Vagina (tissue), 2 donors: Measurements from ENCODE around the gene RAB22A. TPM values are rescaled to one million over a fixed set of nuclear protein-coding genes. Genes with fewer than 3 reads are reported as not detected.

Experiments
- DNase-seq, 2 donors: peaks; one replicate each; pipeline ENCODE4 v3.0.0-alpha.2; 2017; ENCODE audit errors: extremely low spot score in 2 of 2
- H3K27ac ChIP-seq: fragments of 200-600 bp; sonication (generic); one replicate; pipeline ENCODE4 v1.5.1; 2019
- H3K27me3 ChIP-seq: fragments of 200-600 bp; sonication (generic); one replicate; pipeline ENCODE4 v1.5.1; 2019
- H3K36me3 ChIP-seq, 2 donors: fragments of 200-600 bp; sonication (generic); one replicate each; pipeline ENCODE4 v1.5.1; 2017 to 2019
- H3K4me1 ChIP-seq: fragments of 200-600 bp; sonication (generic); one replicate; pipeline ENCODE4 v1.5.1; 2019
- H3K4me3 ChIP-seq, 2 donors: fragments of 200-600 bp; sonication (generic); 1 replicate in 1 of 2; 2 replicates in 1 of 2; pipeline ENCODE4 v1.5.1; 2016 to 2019
- H3K9me3 ChIP-seq: fragments of 200-600 bp; sonication (generic); one replicate; pipeline ENCODE4 v1.5.1; 2019
- POLR2A ChIP-seq, 2 donors: fragments of 450-650 bp; IDR thresholded peaks; one replicate each; pipeline ENCODE4 v1.6.1; 2017; ENCODE audit warnings: antibody characterized with exemption in 2 of 2, mild to moderate bottlenecking in 2 of 2, moderate library complexity in 2 of 2
- POLR2AphosphoS5 ChIP-seq, 2 donors: sonication (generic); formaldehyde crosslinking; IDR thresholded peaks; one replicate each; pipeline ENCODE4 v1.9.0; 2017; ENCODE audit warnings: antibody characterized with exemption in 2 of 2, mild to moderate bottlenecking in 2 of 2, low read depth in 1 of 2; ENCODE audit not compliant: insufficient read depth in 1 of 2
- intact Hi-C: fragments of 100-400 bp; cut with DNase I; formaldehyde crosslinking; loops from one replicate; pipeline ENCODE4 v1.15.1; 2023
- total RNA-seq: library from RNA; depleted of rRNA; stranded (reverse); fragments of >200 nt; gene quantifications from one replicate; pipeline ENCODE4 v1.2.3, GENCODE V29; 2016
- TF ChIP-seq, protein P1 (sequence below), 3 experiments: fragments of 450-650 bp in 2 of 3; fragments of 200-600 bp in 1 of 3; sonication (generic) in 1 of 3; IDR thresholded peaks; one replicate each; pipeline ENCODE4 v1.5.1; 2017 to 2019; ENCODE audit warnings: antibody characterized with exemption in 3 of 3, mild to moderate bottlenecking in 2 of 3, moderate library complexity in 2 of 3

The RAB22A gene
- total RNA-seq, 1 donor from 2014 or later = 15.2 TPM

DNA sequence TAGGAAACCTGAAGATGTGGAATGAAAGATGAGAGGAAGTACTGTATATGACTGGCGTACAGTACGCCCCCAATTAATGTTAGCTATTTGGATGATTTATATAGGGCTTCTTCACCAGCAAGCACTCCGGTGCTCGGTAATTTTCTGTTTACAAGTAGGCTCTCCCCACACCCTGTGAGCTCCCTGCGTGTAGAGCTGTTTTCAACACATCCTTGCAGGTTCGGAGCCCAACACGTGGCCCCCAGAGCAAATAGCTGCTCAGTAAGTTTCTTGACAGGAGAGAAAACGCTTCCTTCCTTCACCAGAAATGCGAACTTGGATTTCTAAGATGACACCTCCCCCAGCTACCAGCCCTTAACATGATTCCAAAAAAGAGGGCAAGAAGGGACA lies 1.2 kb upstream of the RAB22A start:
- Histone ChIP-seq H3K27ac (peak overlapping the region; percentile 87), H3K36me3 (peaks cover 0 to 6% of the 10 kb centered on the region in 2 donors), H3K27me3 (no peaks in the 10 kb centered on the region), H3K4me1 (peaks cover 40% of the 10 kb centered on the region), H3K4me3 (peak overlapping the region; percentile 89 to 98), H3K9me3 (no peaks in the 10 kb centered on the region)
- TF ChIP-seq POLR2A (IDR thresholded peaks at IDR 0.05) = no peak
- no peak for TF ChIP-seq POLR2AphosphoS5 (IDR thresholded peaks at IDR 0.05; ENCODE audit: insufficient read depth in 1 of 2, low read depth in 1 of 2)
- TF ChIP-seq, protein P1, sequence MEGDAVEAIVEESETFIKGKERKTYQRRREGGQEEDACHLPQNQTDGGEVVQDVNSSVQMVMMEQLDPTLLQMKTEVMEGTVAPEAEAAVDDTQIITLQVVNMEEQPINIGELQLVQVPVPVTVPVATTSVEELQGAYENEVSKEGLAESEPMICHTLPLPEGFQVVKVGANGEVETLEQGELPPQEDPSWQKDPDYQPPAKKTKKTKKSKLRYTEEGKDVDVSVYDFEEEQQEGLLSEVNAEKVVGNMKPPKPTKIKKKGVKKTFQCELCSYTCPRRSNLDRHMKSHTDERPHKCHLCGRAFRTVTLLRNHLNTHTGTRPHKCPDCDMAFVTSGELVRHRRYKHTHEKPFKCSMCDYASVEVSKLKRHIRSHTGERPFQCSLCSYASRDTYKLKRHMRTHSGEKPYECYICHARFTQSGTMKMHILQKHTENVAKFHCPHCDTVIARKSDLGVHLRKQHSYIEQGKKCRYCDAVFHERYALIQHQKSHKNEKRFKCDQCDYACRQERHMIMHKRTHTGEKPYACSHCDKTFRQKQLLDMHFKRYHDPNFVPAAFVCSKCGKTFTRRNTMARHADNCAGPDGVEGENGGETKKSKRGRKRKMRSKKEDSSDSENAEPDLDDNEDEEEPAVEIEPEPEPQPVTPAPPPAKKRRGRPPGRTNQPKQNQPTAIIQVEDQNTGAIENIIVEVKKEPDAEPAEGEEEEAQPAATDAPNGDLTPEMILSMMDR (IDR thresholded peaks at IDR 0.05) = no peak
- no peak for DNase-seq
- intact Hi-C loops = loop anchor here (10.0 kb wide), 1 partner anchor 63 kb away; no protein-coding TSS in a partner anchor

GRCh38 chr20:58308680-58309527 lies 611 bp upstream of the RAB22A start:
- Histone ChIP-seq H3K9me3 (no peaks in the 10 kb centered on the region), H3K36me3 (peaks cover 0 to 9% of the 10 kb centered on the region in 2 donors), H3K4me1 (peaks cover 40% of the 10 kb centered on the region), H3K27me3 (no peaks in the 10 kb centered on the region), H3K27ac (peak overlapping the region; percentile 87), H3K4me3 (peak overlapping the region; percentile 89 to 98)
- no peak for DNase-seq
- intact Hi-C loops = loop anchor here (10.0 kb wide), 1 partner anchor 64 kb away; no protein-coding TSS in a partner anchor
- TF ChIP-seq POLR2AphosphoS5 (IDR thresholded peaks at IDR 0.05; ENCODE audit: insufficient read depth in 1 of 2, low read depth in 1 of 2) = peak in 1 of 2 donors; percentile 68
- TF ChIP-seq, protein P1 (IDR thresholded peaks at IDR 0.05) = no peak

DNA sequence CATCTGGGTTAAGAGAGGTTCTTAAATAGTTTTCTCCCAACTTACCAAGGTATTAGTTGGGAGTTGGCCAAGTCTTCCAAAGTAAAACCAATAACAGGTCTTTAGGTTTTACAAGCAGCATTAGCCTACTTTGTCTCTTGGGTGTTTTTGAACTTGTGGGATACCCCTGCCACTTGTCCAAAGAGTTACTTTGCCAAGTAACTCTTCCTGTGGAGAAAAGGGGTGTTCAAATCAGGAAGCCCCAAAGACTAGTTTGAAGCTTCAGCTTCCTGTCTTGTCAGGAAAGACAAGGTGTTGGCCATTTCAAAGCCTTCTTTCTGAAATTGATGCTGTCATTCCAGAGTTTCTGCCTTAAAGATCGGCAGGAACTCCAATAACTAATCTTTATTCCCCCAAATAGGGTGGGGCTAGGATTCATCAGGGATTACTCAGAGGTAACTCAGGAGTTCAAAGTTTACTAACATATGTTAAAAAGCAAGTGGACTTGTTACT lies 822 bp downstream of the RAB22A start:
- no peak for DNase-seq
- Histone ChIP-seq H3K4me1 (peaks cover 40% of the 10 kb centered on the region), H3K27me3 (no peaks in the 10 kb centered on the region), H3K4me3 (peak overlapping the region; percentile 89 to 98), H3K9me3 (no peaks in the 10 kb centered on the region), H3K36me3 (peaks cover 0 to 14% of the 10 kb centered on the region in 2 donors), H3K27ac (peak overlapping the region; percentile 87)
- intact Hi-C loops = no loop called here
- TF ChIP-seq, protein P1 (IDR thresholded peaks at IDR 0.05) = no peak
- TF ChIP-seq POLR2A (IDR thresholded peaks at IDR 0.05) (no peak), POLR2AphosphoS5 (IDR thresholded peaks at IDR 0.05; ENCODE audit: insufficient read depth in 1 of 2, low read depth in 1 of 2) (peak in 1 of 2 donors; percentile 22)

DNA sequence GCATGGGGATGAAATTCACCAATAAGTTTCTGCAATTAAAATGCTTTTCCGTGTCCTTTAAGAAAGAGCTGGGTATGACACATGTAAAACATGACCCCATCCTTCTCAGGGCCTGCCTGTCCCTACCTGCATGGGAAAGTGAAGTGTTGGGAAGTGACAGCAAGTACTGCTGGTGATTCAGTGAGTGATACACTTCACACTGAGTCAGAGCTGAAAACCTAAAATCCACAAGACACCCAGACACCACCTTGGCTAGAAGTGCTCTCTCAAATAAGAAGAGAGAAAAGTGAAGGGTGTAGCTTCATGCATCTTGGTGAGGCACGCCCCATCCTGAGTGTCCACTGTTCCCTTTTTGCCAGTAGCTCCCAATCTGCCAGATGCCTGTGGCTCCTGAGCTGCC lies 3.3 kb downstream of the RAB22A start:
- Histone ChIP-seq H3K9me3 (no peaks in the 10 kb centered on the region), H3K27ac (no peak overlapping the region), H3K4me3 (no peak overlapping the region), H3K27me3 (no peaks in the 10 kb centered on the region), H3K36me3 (peaks cover 0 to 21% of the 10 kb centered on the region in 2 donors), H3K4me1 (peaks cover 41% of the 10 kb centered on the region)
- no peak for DNase-seq
- TF ChIP-seq POLR2AphosphoS5 (IDR thresholded peaks at IDR 0.05; ENCODE audit: insufficient read depth in 1 of 2, low read depth in 1 of 2) = no peak
- no peak for TF ChIP-seq POLR2A (IDR thresholded peaks at IDR 0.05)
- TF ChIP-seq, protein P1 (IDR thresholded peaks at IDR 0.05) = no peak
- intact Hi-C loops = no loop called here

- Histone ChIP-seq H3K9me3 (no peaks in the 10 kb centered on the region), H3K36me3 (peaks cover 0 to 23% of the 10 kb centered on the region in 2 donors), H3K4me1 (peaks cover 38% of the 10 kb centered on the region), H3K27me3 (no peaks in the 10 kb centered on the region), H3K4me3 (no peak overlapping the region), H3K27ac (no peak overlapping the region)
- intact Hi-C loops = no loop called here
- DNase-seq = no peak
- TF ChIP-seq, protein P1 (IDR thresholded peaks at IDR 0.05) = no peak
- TF ChIP-seq POLR2A (IDR thresholded peaks at IDR 0.05) = no peak
- TF ChIP-seq POLR2AphosphoS5 (IDR thresholded peaks at IDR 0.05; ENCODE audit: insufficient read depth in 1 of 2, low read depth in 1 of 2) = no peak
Measured at GRCh38 chr20:58313396-58313795, 3.9 kb downstream of the RAB22A start.
